Thymus (tissue), 11 donors: Measurements from ENCODE around the gene DPYSL4. TPM values are rescaled to one million over a fixed set of nuclear protein-coding genes. Genes with fewer than 3 reads are reported as not detected.

Source experiments
- DNase-seq, 9 donors: peaks; one replicate each; pipeline ENCODE4 v3.0.0-alpha.2; 2013; ENCODE audit warnings: low spot score in 9 of 9, low read depth in 6 of 9, missing footprints in 1 of 9
- H3K27ac ChIP-seq, 2 donors: one replicate each; pipeline ENCODE4 v1.5.1; 2013; ENCODE audit warnings: control low read depth in 1 of 2, low read depth in 1 of 2, low read length in 1 of 2, mild to moderate bottlenecking in 1 of 2, moderate library complexity in 1 of 2
- H3K27me3 ChIP-seq, 2 donors: one replicate each; pipeline ENCODE4 v1.5.1; 2013; ENCODE audit warnings: low read length in 1 of 2; ENCODE audit not compliant: control insufficient read depth in 2 of 2, insufficient read depth in 1 of 2
- H3K36me3 ChIP-seq, 2 donors: one replicate each; pipeline ENCODE4 v1.5.1; 2013; ENCODE audit warnings: low read length in 1 of 2, mild to moderate bottlenecking in 1 of 2, moderate library complexity in 1 of 2; ENCODE audit not compliant: control insufficient read depth in 2 of 2, insufficient read depth in 2 of 2
- H3K4me1 ChIP-seq, 2 donors: one replicate each; pipeline ENCODE4 v1.5.1; 2013; ENCODE audit warnings: low read length in 2 of 2; ENCODE audit not compliant: control insufficient read depth in 2 of 2, insufficient read depth in 2 of 2
- H3K4me3 ChIP-seq, 2 donors: one replicate each; pipeline ENCODE4 v1.5.1; 2013; ENCODE audit warnings: low read length in 2 of 2, control low read depth in 1 of 2, mild to moderate bottlenecking in 1 of 2
- H3K9me3 ChIP-seq, 2 donors: one replicate each; pipeline ENCODE4 v1.5.1; 2013; ENCODE audit warnings: low read length in 1 of 2, mild to moderate bottlenecking in 1 of 2; ENCODE audit not compliant: control insufficient read depth in 2 of 2, insufficient read depth in 1 of 2
- WGBS: extraction: QIAGEN DNeasy Blood & Tissue Kit; methylation state at CpG from one replicate; pipeline ENCODE4 v1.1.7; 2013; 5-methylcytosine and 5-hydroxymethylcytosine counted together
- polyA plus RNA-seq: library from polyadenylated mRNA; stranded (reverse); fragments of 200-250 nt; gene quantifications from one replicate; pipeline ENCODE4 v1.2.3, GENCODE V29; 2013
- total RNA-seq: library from RNA; stranded (reverse); fragments of 120-200 nt; gene quantifications from one replicate; pipeline ENCODE4 v1.2.4, GENCODE V29; 2013
- donor health status: healthy.

The DPYSL4 gene
- total and polyA plus RNA-seq, 2 donors = 0.28 to 0.89 TPM

DNA sequence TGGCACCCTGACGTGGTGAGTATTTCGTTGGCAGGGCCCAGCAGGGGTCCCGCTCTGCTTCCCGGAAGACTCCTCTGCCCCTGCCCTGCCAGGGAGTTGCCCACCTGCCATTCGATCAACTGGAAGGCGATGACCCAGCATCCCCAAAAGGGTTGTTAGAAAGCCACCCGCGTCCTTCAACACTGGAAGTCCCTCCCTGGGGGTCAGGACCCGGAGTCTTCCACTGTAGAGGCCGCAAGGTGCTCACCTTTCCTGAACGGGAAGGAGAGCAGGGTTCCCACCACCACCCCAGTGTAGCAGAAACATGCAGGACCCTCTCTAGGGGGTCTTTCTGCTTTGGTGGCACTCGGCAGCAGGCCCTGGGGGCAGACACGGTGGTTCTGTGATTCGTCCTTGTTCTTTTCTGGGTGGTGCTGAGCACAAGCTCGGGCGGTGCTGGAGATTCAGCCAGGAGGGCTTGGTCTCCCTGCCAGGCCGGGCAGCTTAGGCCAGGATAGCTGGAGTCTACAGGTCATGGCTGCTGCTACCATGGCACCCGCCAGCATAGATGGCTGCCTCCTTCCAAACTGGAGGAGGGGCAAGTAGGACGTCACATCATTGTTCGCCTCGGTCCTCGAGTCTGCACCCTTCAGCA lies 19.6 kb upstream of the DPYSL4 start:
- peaks cover 0 to 21% of the 10 kb centered on the region in 2 donors for H3K27me3 ChIP-seq
- H3K4me3 ChIP-seq = no peak overlapping the region
- no peaks in the 10 kb centered on the region for H3K9me3 ChIP-seq
- H3K4me1 ChIP-seq = peaks cover 0 to 8% of the 10 kb centered on the region in 2 donors
- no peak for DNase-seq
- H3K27ac ChIP-seq = no peak overlapping the region
- 93% methylated on average over 22 of the region's 22 CpGs for WGBS
- no peaks in the 10 kb centered on the region for H3K36me3 ChIP-seq

- Histone ChIP-seq H3K9me3 (no peaks in the 10 kb centered on the region), H3K27me3 (peaks cover 0 to 19% of the 10 kb centered on the region in 2 donors), H3K27ac (no peak overlapping the region), H3K4me1 (peaks cover 0 to 2% of the 10 kb centered on the region in 2 donors), H3K36me3 (no peaks in the 10 kb centered on the region), H3K4me3 (no peak overlapping the region)
- DNase-seq = no peak
- WGBS = 88% methylated on average over 17 of the region's 17 CpGs
These were observed 18.8 kb upstream of the DPYSL4 start for GRCh38 chr10:132167976-132168375.

DNA sequence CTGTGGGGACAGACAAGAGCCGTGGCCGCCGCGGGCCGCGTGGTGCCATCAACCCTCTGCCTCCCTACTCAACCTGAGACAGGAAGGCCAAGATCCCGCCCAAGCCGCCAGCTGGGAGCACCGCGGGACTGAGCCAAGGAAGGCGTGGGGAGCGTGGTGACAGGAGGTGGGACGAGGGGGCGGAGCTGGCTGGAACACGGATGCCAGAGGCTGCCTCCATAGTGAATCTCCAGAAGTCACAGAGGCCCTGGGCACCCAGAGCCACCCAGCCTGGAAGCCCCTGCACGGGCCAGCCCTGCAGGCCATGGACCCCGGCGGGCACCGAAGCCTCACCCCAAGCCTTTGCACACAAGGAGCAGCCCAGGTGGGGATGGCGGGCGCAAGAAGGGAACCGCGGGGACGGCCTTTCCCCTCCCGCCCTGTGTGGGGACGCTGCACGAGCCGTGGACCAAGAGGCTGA lies 18.1 kb upstream of the DPYSL4 start:
- no peak overlapping the region for H3K4me3 ChIP-seq
- H3K27me3 ChIP-seq = peaks cover 0 to 15% of the 10 kb centered on the region in 2 donors
- H3K36me3 ChIP-seq = no peaks in the 10 kb centered on the region
- no peak for DNase-seq
- H3K27ac ChIP-seq = no peak overlapping the region
- H3K4me1 ChIP-seq = no peaks in the 10 kb centered on the region
- H3K9me3 ChIP-seq = no peaks in the 10 kb centered on the region
- WGBS = 82% methylated on average over 28 of the region's 28 CpGs

DNA sequence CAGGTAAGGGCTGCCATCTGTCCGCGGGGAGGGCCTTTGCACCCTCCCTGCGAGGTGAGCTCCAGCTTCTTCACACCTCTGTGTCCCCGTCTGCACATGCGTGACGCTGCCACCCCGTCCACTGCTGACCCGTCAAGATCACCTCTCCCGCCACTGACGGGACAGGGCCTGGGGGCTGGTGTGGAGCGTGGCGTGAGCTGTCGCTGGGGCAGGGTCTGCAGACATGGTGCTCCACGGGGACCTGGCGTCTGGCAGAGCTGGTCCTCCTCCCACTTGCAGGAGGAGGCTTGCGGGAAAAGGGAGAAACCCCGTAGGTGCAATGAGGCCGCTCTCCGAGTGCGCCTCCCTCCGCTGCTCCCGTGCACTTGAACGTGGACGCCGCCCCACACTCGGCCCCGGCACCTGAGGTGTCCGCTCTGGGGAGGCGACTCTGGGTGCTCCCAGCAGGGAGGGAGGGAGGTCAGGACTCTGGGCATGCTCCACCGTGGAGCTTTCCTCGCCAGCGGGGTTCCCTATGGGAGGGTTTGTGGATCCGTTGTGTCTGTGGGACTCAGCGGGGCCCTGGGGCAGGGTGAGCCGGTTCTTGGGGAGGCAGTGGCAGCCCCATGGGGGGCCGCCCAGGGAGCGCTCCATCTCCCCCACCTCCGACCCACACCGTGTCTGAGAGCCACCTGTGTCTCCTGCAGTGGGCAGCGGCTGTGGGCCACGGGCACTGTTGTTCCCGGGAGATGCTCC lies 17.6 kb upstream of the DPYSL4 start:
- WGBS = 91% methylated on average over 42 of the region's 42 CpGs
- peaks cover 0 to 11% of the 10 kb centered on the region in 2 donors for H3K27me3 ChIP-seq

GRCh38 chr10:132169766-132170560 lies 16.8 kb upstream of the DPYSL4 start:
- no peak overlapping the region for H3K4me3 ChIP-seq
- DNase-seq = no peak
- H3K36me3 ChIP-seq = no peaks in the 10 kb centered on the region
- 89% methylated on average over 46 of the region's 46 CpGs for WGBS
- no peaks in the 10 kb centered on the region for H3K4me1 ChIP-seq
- no peak overlapping the region for H3K27ac ChIP-seq
- H3K9me3 ChIP-seq = no peaks in the 10 kb centered on the region
- peaks cover 0 to 4% of the 10 kb centered on the region in 2 donors for H3K27me3 ChIP-seq

More for the DNA sequence above, 17.6 kb upstream of the DPYSL4 start:
- H3K4me1 ChIP-seq = no peaks in the 10 kb centered on the region
- no peak for DNase-seq
- H3K9me3 ChIP-seq = no peaks in the 10 kb centered on the region
- H3K4me3 ChIP-seq = no peak overlapping the region
- H3K36me3 ChIP-seq = no peaks in the 10 kb centered on the region
- H3K27ac ChIP-seq = no peak overlapping the region

DNA sequence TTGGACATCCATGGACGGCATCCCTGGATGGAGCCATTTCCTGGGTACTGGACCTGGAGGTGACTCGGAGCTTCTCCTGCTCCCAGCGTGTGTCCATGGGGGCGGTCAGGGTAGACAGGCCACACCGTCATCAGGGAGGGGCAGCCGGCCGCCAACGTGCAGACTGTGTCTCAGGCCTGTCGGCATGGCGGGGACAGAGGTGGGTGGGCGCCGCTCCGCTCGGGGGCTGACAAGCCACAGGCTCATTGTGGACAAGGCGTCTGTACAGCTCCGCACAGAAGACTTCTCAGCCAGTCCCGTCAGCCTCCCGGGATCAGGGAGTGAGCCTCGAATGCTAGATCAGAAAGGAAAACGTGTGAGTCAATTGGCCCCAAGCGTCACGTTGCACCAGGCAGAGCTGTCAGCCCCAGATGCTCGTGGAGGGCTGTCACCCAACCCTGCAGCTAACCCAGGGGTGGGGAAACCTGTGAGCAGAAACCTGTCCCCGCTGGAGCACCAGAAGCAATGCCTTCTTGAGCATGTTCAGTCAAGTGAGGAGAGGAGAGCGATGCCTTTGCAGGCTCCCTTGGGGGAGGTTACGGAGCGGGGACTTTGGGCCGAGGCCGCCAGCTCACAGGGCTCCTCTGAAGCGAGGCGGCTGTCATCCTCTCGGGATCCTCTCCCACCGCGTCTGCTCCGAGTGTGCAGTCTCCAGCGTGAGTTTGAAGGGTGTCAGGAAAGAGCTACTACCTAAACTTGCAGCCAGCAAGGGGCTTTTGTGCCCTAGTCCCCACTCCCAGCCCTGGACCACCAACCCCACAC lies 16.0 kb upstream of the DPYSL4 start:
- no peak for DNase-seq
- 81% methylated on average over 36 of the region's 36 CpGs for WGBS

DNA sequence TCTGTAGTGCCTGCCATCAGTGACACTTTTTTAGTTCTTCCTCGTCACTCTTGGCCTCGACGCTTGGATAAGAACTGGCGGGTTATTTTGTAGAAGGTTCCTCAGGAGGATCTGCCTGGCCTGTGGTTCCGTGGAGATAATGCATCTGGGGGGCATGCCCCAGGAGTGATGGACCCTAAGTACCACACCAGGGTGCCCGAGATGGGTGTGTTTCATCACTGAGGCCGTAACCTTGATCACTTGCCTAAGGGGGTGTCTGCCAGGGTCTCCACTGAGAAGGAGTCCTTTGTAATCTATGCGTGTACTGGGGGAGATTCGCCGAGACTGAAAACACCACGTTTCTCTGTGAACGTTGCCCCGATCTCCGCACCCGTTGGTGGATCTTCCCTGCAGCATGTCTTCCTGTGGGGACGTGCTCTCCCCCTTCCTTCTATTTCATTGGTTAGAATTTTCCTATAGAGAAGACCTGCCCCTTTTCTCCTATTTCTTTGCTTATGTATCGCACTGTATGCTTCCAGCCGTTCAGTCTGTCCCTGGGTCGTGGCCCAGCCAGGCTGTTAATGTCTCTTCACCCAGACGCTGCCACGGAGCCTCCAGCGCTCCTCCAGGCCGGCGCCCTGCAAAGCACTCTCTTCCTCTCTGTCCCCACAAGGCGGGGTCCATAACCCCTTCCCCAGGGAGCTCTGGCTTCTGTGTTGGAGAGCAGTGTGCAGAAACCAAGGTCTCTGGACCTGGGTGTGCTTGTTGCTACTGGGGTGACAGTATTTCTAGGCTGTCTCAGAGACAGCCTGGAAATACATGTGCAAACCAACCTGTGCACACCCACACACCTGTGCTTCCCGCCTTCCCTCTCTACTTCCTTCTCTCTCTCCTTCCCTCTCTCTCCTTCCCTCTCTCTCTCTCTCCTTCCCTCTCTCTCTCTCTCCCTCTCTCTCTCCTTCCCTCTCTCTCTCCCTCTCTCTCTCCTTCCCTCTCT lies 14.4 kb upstream of the DPYSL4 start:
- no peaks in the 10 kb centered on the region for H3K9me3 ChIP-seq
- no peaks in the 10 kb centered on the region for H3K36me3 ChIP-seq
- H3K4me3 ChIP-seq = no peak overlapping the region
- no peaks in the 10 kb centered on the region for H3K4me1 ChIP-seq
- no peak for DNase-seq
- H3K27ac ChIP-seq = no peak overlapping the region
- H3K27me3 ChIP-seq = peaks cover 0 to 17% of the 10 kb centered on the region in 2 donors
- WGBS = 80% methylated on average over 26 of the region's 26 CpGs

More for the DNA sequence above, 16.0 kb upstream of the DPYSL4 start:
- H3K36me3 ChIP-seq = no peaks in the 10 kb centered on the region
- H3K27ac ChIP-seq = no peak overlapping the region
- H3K4me1 ChIP-seq = no peaks in the 10 kb centered on the region
- H3K4me3 ChIP-seq = no peak overlapping the region
- H3K9me3 ChIP-seq = no peaks in the 10 kb centered on the region
- H3K27me3 ChIP-seq = peaks cover 0 to 6% of the 10 kb centered on the region in 2 donors

DNA sequence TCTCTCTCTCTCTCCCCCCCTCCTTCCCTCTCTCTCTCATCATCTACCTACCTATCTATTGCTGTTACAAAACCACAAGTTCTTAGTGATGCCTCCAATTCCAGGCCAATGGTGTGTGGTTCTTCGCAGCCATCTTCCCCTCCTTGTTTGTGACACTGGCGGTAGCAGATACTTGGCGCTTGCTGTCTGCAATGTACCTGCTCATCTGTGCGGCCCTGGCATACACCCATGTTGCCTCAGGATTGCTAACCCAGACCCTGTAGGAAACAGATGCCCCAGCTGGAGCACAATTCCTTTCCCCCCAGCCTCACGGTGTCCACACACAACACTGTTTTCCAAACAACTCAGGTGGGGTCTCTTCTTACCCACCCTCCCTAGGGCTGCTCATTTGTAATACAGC lies 13.6 kb upstream of the DPYSL4 start:
- H3K36me3 ChIP-seq = no peaks in the 10 kb centered on the region
- no peak overlapping the region for H3K4me3 ChIP-seq
- H3K27me3 ChIP-seq = peaks cover 0 to 17% of the 10 kb centered on the region in 2 donors
- H3K9me3 ChIP-seq = no peaks in the 10 kb centered on the region
- no peak for DNase-seq
- no peak overlapping the region for H3K27ac ChIP-seq
- no peaks in the 10 kb centered on the region for H3K4me1 ChIP-seq
- WGBS = 91% methylated on average over 5 of the region's 5 CpGs
